ENCODE results near the gene TRPC6.
A peak's percentile ranks its signal among the peaks of the same experiment; 100 is the strongest.

Gene TRPC6

GRCh38 chr11:101582236-101582988 is 1.4 kb downstream of the TRPC6 start:
- peak overlapping the region; percentile 57 to 65 (median 62) for H3K4me3 ChIP-seq (ENCODE audit: low read depth in 1 of 5, low read length in 5 of 5)

GRCh38 chr11:101577461-101577860 is 6.3 kb downstream of the TRPC6 start:
- H3K9ac ChIP-seq (ENCODE audit: low read length in 5 of 5), result no peak overlapping the region
- H3K4me3 ChIP-seq (ENCODE audit: low read depth in 1 of 5, low read length in 5 of 5), result no peak overlapping the region
- peaks cover 0 to 5% (median 0%) of the 10 kb centered on the region in 5 donors for H3K4me1 ChIP-seq (ENCODE audit: control insufficient read depth in 5 of 5, insufficient read depth in 5 of 5, low read length in 5 of 5)
- H3K27ac ChIP-seq (ENCODE audit: low read depth, low read length), result no peak overlapping the region
- H3K36me3 ChIP-seq (ENCODE audit: control insufficient read depth in 5 of 5, insufficient read depth in 5 of 5, low read length in 5 of 5), result no peaks in the 10 kb centered on the region
- H3K9me3 ChIP-seq (ENCODE audit: control insufficient read depth in 5 of 5, low read length in 5 of 5), result peaks cover 0 to 2% (median 0%) of the 10 kb centered on the region in 5 donors
- peaks cover 3 to 6% (median 4%) of the 10 kb centered on the region in 5 donors for H3K27me3 ChIP-seq (ENCODE audit: control insufficient read depth in 5 of 5, insufficient read depth in 4 of 5, low read length in 5 of 5)

More at GRCh38 chr11:101582236-101582988, 1.4 kb downstream of the TRPC6 start:
- H3K9ac ChIP-seq (ENCODE audit: low read length in 5 of 5), result peak overlapping the region in 1 of 5 donors; percentile 35
- peaks cover 8 to 22% (median 14%) of the 10 kb centered on the region in 5 donors for H3K27me3 ChIP-seq (ENCODE audit: control insufficient read depth in 5 of 5, insufficient read depth in 4 of 5, low read length in 5 of 5)
- H3K4me1 ChIP-seq (ENCODE audit: control insufficient read depth in 5 of 5, insufficient read depth in 5 of 5, low read length in 5 of 5), result peaks cover 3 to 16% (median 12%) of the 10 kb centered on the region in 5 donors
- H3K36me3 ChIP-seq (ENCODE audit: control insufficient read depth in 5 of 5, insufficient read depth in 5 of 5, low read length in 5 of 5), result no peaks in the 10 kb centered on the region
- H3K27ac ChIP-seq (ENCODE audit: low read depth, low read length), result no peak overlapping the region
- H3K9me3 ChIP-seq (ENCODE audit: control insufficient read depth in 5 of 5, low read length in 5 of 5), result peaks cover 0 to 2% (median 0%) of the 10 kb centered on the region in 5 donors

GRCh38 chr11:101576456-101576855 is 7.4 kb downstream of the TRPC6 start:
- Histone ChIP-seq H3K27me3 (ENCODE audit: control insufficient read depth in 5 of 5, insufficient read depth in 4 of 5, low read length in 5 of 5) (peaks cover 0 to 3% (median 0%) of the 10 kb centered on the region in 5 donors), H3K27ac (ENCODE audit: low read depth, low read length) (no peak overlapping the region), H3K9me3 (ENCODE audit: control insufficient read depth in 5 of 5, low read length in 5 of 5) (peaks cover 0 to 2% (median 0%) of the 10 kb centered on the region in 5 donors), H3K4me3 (ENCODE audit: low read depth in 1 of 5, low read length in 5 of 5) (no peak overlapping the region), H3K36me3 (ENCODE audit: control insufficient read depth in 5 of 5, insufficient read depth in 5 of 5, low read length in 5 of 5) (no peaks in the 10 kb centered on the region), H3K4me1 (ENCODE audit: control insufficient read depth in 5 of 5, insufficient read depth in 5 of 5, low read length in 5 of 5) (peaks cover 0 to 5% (median 0%) of the 10 kb centered on the region in 5 donors), H3K9ac (ENCODE audit: low read length in 5 of 5) (no peak overlapping the region)

- no peak overlapping the region for H3K27ac ChIP-seq (ENCODE audit: low read depth, low read length)
- H3K36me3 ChIP-seq (ENCODE audit: control insufficient read depth in 5 of 5, insufficient read depth in 5 of 5, low read length in 5 of 5), result no peaks in the 10 kb centered on the region
- peaks cover 0 to 5% (median 0%) of the 10 kb centered on the region in 5 donors for H3K4me1 ChIP-seq (ENCODE audit: control insufficient read depth in 5 of 5, insufficient read depth in 5 of 5, low read length in 5 of 5)
- H3K9me3 ChIP-seq (ENCODE audit: control insufficient read depth in 5 of 5, low read length in 5 of 5), result peaks cover 0 to 2% (median 2%) of the 10 kb centered on the region in 5 donors
- H3K4me3 ChIP-seq (ENCODE audit: low read depth in 1 of 5, low read length in 5 of 5), result no peak overlapping the region
- peaks cover 0 to 3% (median 0%) of the 10 kb centered on the region in 5 donors for H3K27me3 ChIP-seq (ENCODE audit: control insufficient read depth in 5 of 5, insufficient read depth in 4 of 5, low read length in 5 of 5)
- H3K9ac ChIP-seq (ENCODE audit: low read length in 5 of 5), result no peak overlapping the region
Measured at GRCh38 chr11:101574886-101575285, 8.9 kb downstream of the TRPC6 start.

- Histone ChIP-seq H3K27me3 (ENCODE audit: control insufficient read depth in 5 of 5, insufficient read depth in 4 of 5, low read length in 5 of 5) (peaks cover 0 to 2% (median 0%) of the 10 kb centered on the region in 5 donors), H3K9ac (ENCODE audit: low read length in 5 of 5) (no peak overlapping the region), H3K36me3 (ENCODE audit: control insufficient read depth in 5 of 5, insufficient read depth in 5 of 5, low read length in 5 of 5) (no peaks in the 10 kb centered on the region), H3K4me3 (ENCODE audit: low read depth in 1 of 5, low read length in 5 of 5) (no peak overlapping the region), H3K4me1 (ENCODE audit: control insufficient read depth in 5 of 5, insufficient read depth in 5 of 5, low read length in 5 of 5) (no peaks in the 10 kb centered on the region), H3K27ac (ENCODE audit: low read depth, low read length) (no peak overlapping the region), H3K9me3 (ENCODE audit: control insufficient read depth in 5 of 5, low read length in 5 of 5) (peaks cover 0 to 5% (median 0%) of the 10 kb centered on the region in 5 donors)
Measured at GRCh38 chr11:101567071-101567470, 16.7 kb downstream of the TRPC6 start.

- no peak overlapping the region for H3K27ac ChIP-seq (ENCODE audit: low read depth, low read length)
- H3K27me3 ChIP-seq (ENCODE audit: control insufficient read depth in 5 of 5, insufficient read depth in 4 of 5, low read length in 5 of 5), result peaks cover 0 to 2% (median 0%) of the 10 kb centered on the region in 5 donors
- no peak overlapping the region for H3K4me3 ChIP-seq (ENCODE audit: low read depth in 1 of 5, low read length in 5 of 5)
- no peaks in the 10 kb centered on the region for H3K36me3 ChIP-seq (ENCODE audit: control insufficient read depth in 5 of 5, insufficient read depth in 5 of 5, low read length in 5 of 5)
- H3K4me1 ChIP-seq (ENCODE audit: control insufficient read depth in 5 of 5, insufficient read depth in 5 of 5, low read length in 5 of 5), result no peaks in the 10 kb centered on the region
- no peak overlapping the region for H3K9ac ChIP-seq (ENCODE audit: low read length in 5 of 5)
- H3K9me3 ChIP-seq (ENCODE audit: control insufficient read depth in 5 of 5, low read length in 5 of 5), result peaks cover 0 to 5% (median 0%) of the 10 kb centered on the region in 5 donors
Measured at GRCh38 chr11:101566626-101567025, 17.2 kb downstream of the TRPC6 start.

- H3K36me3 ChIP-seq (ENCODE audit: control insufficient read depth in 5 of 5, insufficient read depth in 5 of 5, low read length in 5 of 5), result no peaks in the 10 kb centered on the region
- peaks cover 0 to 2% (median 0%) of the 10 kb centered on the region in 5 donors for H3K27me3 ChIP-seq (ENCODE audit: control insufficient read depth in 5 of 5, insufficient read depth in 4 of 5, low read length in 5 of 5)
- H3K9ac ChIP-seq (ENCODE audit: low read length in 5 of 5), result no peak overlapping the region
- H3K27ac ChIP-seq (ENCODE audit: low read depth, low read length), result no peak overlapping the region
- H3K4me3 ChIP-seq (ENCODE audit: low read depth in 1 of 5, low read length in 5 of 5), result no peak overlapping the region
- no peaks in the 10 kb centered on the region for H3K4me1 ChIP-seq (ENCODE audit: control insufficient read depth in 5 of 5, insufficient read depth in 5 of 5, low read length in 5 of 5)
- no peaks in the 10 kb centered on the region for H3K9me3 ChIP-seq (ENCODE audit: control insufficient read depth in 5 of 5, low read length in 5 of 5)
Measured at GRCh38 chr11:101563166-101563565, 20.6 kb downstream of the TRPC6 start.

- Histone ChIP-seq H3K9me3 (ENCODE audit: control insufficient read depth in 5 of 5, low read length in 5 of 5) (no peaks in the 10 kb centered on the region), H3K27ac (ENCODE audit: low read depth, low read length) (no peak overlapping the region), H3K4me3 (ENCODE audit: low read depth in 1 of 5, low read length in 5 of 5) (no peak overlapping the region)
Measured at GRCh38 chr11:101555366-101555765, 28.4 kb downstream of the TRPC6 start.

GRCh38 chr11:101553891-101554292 is 29.9 kb downstream of the TRPC6 start:
- no peak overlapping the region for H3K9ac ChIP-seq (ENCODE audit: low read length in 5 of 5)
- no peaks in the 10 kb centered on the region for H3K27me3 ChIP-seq (ENCODE audit: control insufficient read depth in 5 of 5, insufficient read depth in 4 of 5, low read length in 5 of 5)
- no peak overlapping the region for H3K4me3 ChIP-seq (ENCODE audit: low read depth in 1 of 5, low read length in 5 of 5)
- H3K27ac ChIP-seq (ENCODE audit: low read depth, low read length), result no peak overlapping the region
- H3K9me3 ChIP-seq (ENCODE audit: control insufficient read depth in 5 of 5, low read length in 5 of 5), result no peaks in the 10 kb centered on the region
- H3K4me1 ChIP-seq (ENCODE audit: control insufficient read depth in 5 of 5, insufficient read depth in 5 of 5, low read length in 5 of 5), result peaks cover 0 to 2% (median 0%) of the 10 kb centered on the region in 5 donors
- no peaks in the 10 kb centered on the region for H3K36me3 ChIP-seq (ENCODE audit: control insufficient read depth in 5 of 5, insufficient read depth in 5 of 5, low read length in 5 of 5)

More at GRCh38 chr11:101555366-101555765, 28.4 kb downstream of the TRPC6 start:
- no peak overlapping the region for H3K9ac ChIP-seq (ENCODE audit: low read length in 5 of 5)
- no peaks in the 10 kb centered on the region for H3K36me3 ChIP-seq (ENCODE audit: control insufficient read depth in 5 of 5, insufficient read depth in 5 of 5, low read length in 5 of 5)
- H3K27me3 ChIP-seq (ENCODE audit: control insufficient read depth in 5 of 5, insufficient read depth in 4 of 5, low read length in 5 of 5), result no peaks in the 10 kb centered on the region
- peaks cover 0 to 2% (median 0%) of the 10 kb centered on the region in 5 donors for H3K4me1 ChIP-seq (ENCODE audit: control insufficient read depth in 5 of 5, insufficient read depth in 5 of 5, low read length in 5 of 5)

GRCh38 chr11:101552888-101553287 is 30.9 kb downstream of the TRPC6 start:
- Histone ChIP-seq H3K36me3 (ENCODE audit: control insufficient read depth in 5 of 5, insufficient read depth in 5 of 5, low read length in 5 of 5) (no peaks in the 10 kb centered on the region), H3K9me3 (ENCODE audit: control insufficient read depth in 5 of 5, low read length in 5 of 5) (no peaks in the 10 kb centered on the region), H3K9ac (ENCODE audit: low read length in 5 of 5) (no peak overlapping the region), H3K4me3 (ENCODE audit: low read depth in 1 of 5, low read length in 5 of 5) (no peak overlapping the region), H3K4me1 (ENCODE audit: control insufficient read depth in 5 of 5, insufficient read depth in 5 of 5, low read length in 5 of 5) (peaks cover 0 to 2% (median 0%) of the 10 kb centered on the region in 5 donors), H3K27ac (ENCODE audit: low read depth, low read length) (no peak overlapping the region), H3K27me3 (ENCODE audit: control insufficient read depth in 5 of 5, insufficient read depth in 4 of 5, low read length in 5 of 5) (no peaks in the 10 kb centered on the region)
